Cardiac muscle cell (in vitro differentiated cells and primary cell): ENCODE data around the gene EHMT1. TPM values are rescaled to one million over a fixed set of nuclear protein-coding genes. Genes with fewer than 3 reads are reported as not detected.

Source experiments
- DNase-seq, 2 donors: peaks; one replicate each; pipeline versions ENCODE4 v3.0.0 to v3.0.0-alpha.2; 2010 to 2017; ENCODE audit warnings: low read depth in 1 of 2, low spot score in 1 of 2
- H3K27ac ChIP-seq: fragments of 200-600 bp; sonication (generic); 2 replicates; pipeline ENCODE4 v1.5.1; 2016
- H3K27me3 ChIP-seq: fragments of 200-600 bp; sonication (generic); 2 replicates; pipeline ENCODE4 v1.6.0; 2016; ENCODE audit warnings: control low read depth
- H3K36me3 ChIP-seq: fragments of 200-600 bp; sonication (generic); 2 replicates; pipeline ENCODE4 v1.5.1; 2016; ENCODE audit warnings: control low read depth
- H3K4me1 ChIP-seq: fragments of 200-600 bp; sonication (generic); 2 replicates; pipeline ENCODE4 v1.8.1; 2017; ENCODE audit warnings: low read depth, mild to moderate bottlenecking, mixed run types
- H3K4me3 ChIP-seq: fragments of 200-600 bp; sonication (generic); 2 replicates; pipeline ENCODE4 v1.5.1; 2016; ENCODE audit warnings: mild to moderate bottlenecking
- H3K9me3 ChIP-seq: fragments of 200-600 bp; sonication (generic); 2 replicates; pipeline ENCODE4 v1.5.1; 2017; ENCODE audit warnings: low read depth, mild to moderate bottlenecking, control low read depth
- polyA plus RNA-seq: library from polyadenylated mRNA; unstranded; fragments of >200 nt; fragmentation: Nextera tagmentation; extraction: Ambion mirVana; gene quantifications from 2 replicates; pipeline ENCODE4 v1.2.1, GENCODE V29; 2016
- total RNA-seq: library from RNA; depleted of rRNA; stranded (reverse); fragments of >200 nt; gene quantifications from 2 replicates; pipeline ENCODE4 v1.2.3, GENCODE V29; 2016
- TF ChIP-seq, protein P1 (sequence below): IDR thresholded peaks from 2 replicates; pipeline ENCODE4 v1.5.1; 2012; ENCODE audit warnings: low read depth, mild to moderate bottlenecking, low read length

Gene EHMT1
- total and polyA plus RNA-seq, 2 experiments from 2014 or later = 55.5 to 93.8 TPM

DNA sequence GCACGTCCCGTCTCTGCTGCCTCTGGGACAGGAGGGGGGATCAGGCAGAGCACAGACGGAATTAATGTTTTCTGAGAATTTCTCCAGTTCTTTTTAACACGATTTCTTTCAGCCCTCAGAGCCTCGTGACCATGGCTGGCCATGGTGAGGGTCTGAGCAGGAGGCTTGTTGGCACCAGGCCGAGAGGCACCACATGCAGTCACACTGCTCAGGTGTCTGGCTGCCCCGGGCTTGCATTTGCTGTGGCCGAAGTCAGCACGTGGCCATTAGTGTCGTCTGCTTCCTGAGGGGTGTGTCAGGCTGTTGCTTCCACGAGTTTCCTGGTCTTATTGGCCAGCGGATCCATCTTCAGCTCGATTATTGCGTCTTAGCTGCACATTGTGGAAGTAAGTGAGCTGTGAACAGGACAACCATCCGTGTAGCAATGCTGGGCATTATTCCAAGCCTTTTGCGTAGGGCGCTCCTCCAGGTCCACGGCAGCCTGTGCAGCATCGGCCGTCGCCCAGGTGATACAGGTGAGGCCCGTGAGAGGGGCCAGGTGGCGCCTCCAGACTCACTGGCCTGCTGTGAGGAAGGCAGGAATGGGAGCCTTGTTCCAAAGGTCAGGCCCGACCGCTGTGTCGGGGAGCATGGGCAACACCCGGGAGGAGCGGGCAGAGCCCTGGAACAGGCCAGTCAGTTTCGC, 144.6 kb downstream of the EHMT1 start:
- Histone ChIP-seq H3K4me1 (no peaks in the 10 kb centered on the region), H3K9me3 (no peaks in the 10 kb centered on the region), H3K36me3 (peaks cover 27% of the 10 kb centered on the region), H3K4me3 (no peak overlapping the region), H3K27ac (no peak overlapping the region), H3K27me3 (no peaks in the 10 kb centered on the region)
- DNase-seq = no peak
- TF ChIP-seq, protein P1, sequence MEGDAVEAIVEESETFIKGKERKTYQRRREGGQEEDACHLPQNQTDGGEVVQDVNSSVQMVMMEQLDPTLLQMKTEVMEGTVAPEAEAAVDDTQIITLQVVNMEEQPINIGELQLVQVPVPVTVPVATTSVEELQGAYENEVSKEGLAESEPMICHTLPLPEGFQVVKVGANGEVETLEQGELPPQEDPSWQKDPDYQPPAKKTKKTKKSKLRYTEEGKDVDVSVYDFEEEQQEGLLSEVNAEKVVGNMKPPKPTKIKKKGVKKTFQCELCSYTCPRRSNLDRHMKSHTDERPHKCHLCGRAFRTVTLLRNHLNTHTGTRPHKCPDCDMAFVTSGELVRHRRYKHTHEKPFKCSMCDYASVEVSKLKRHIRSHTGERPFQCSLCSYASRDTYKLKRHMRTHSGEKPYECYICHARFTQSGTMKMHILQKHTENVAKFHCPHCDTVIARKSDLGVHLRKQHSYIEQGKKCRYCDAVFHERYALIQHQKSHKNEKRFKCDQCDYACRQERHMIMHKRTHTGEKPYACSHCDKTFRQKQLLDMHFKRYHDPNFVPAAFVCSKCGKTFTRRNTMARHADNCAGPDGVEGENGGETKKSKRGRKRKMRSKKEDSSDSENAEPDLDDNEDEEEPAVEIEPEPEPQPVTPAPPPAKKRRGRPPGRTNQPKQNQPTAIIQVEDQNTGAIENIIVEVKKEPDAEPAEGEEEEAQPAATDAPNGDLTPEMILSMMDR = no peak

DNA sequence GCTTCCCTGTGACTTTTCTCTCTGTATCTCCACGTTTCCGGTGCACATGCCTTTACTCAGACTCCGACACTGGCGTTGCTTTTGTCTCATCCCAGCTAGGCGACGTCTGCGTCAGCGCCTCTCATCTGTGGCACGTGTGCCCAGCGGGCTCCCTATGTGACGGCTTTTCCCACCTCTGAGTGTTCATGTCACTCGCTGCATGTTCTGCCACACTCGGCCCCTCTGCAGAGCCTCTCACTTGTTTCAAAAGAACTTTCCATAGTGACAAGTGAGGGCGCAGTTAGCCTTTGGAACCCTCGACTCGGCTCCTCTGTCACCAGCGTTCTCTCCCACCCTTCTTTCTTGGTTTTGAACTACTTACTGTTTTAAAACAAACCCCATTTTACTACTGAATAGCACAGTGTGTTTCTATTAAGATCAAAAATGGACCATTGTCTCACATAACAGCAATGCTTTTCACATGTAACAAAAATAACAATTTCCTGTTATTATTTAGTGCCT, 145.4 kb downstream of the EHMT1 start:
- no peak for DNase-seq
- TF ChIP-seq, protein P1 = no peak
- H3K9me3 ChIP-seq = no peaks in the 10 kb centered on the region
- H3K27me3 ChIP-seq = no peaks in the 10 kb centered on the region
- no peaks in the 10 kb centered on the region for H3K4me1 ChIP-seq
- no peak overlapping the region for H3K27ac ChIP-seq
- no peak overlapping the region for H3K4me3 ChIP-seq
- H3K36me3 ChIP-seq = peaks cover 28% of the 10 kb centered on the region

DNA sequence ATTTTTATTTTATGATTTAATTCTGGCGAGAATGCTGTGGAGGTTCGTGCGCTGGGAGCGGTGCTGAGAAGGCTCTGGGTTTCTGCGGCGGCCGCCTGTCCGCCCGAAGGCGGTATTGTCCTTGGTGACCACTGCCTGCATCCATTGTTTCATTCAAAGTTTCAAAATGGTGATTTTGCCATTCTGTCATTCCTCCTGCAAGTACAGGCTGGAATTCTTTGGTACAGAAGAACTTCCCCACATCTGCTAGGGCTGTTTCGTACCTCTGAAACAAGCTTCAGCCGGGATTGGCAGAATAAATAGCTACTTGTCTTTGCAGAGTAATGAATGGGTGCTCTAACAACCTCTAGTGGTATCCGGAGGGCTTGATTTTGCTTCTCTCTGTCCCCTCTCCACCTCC, 146.2 kb downstream of the EHMT1 start:
- H3K27me3 ChIP-seq = no peaks in the 10 kb centered on the region
- H3K36me3 ChIP-seq = peaks cover 25% of the 10 kb centered on the region
- TF ChIP-seq, protein P1 = no peak
- H3K9me3 ChIP-seq = no peaks in the 10 kb centered on the region
- no peak overlapping the region for H3K27ac ChIP-seq
- H3K4me1 ChIP-seq = no peaks in the 10 kb centered on the region
- H3K4me3 ChIP-seq = no peak overlapping the region
- no peak for DNase-seq

DNA sequence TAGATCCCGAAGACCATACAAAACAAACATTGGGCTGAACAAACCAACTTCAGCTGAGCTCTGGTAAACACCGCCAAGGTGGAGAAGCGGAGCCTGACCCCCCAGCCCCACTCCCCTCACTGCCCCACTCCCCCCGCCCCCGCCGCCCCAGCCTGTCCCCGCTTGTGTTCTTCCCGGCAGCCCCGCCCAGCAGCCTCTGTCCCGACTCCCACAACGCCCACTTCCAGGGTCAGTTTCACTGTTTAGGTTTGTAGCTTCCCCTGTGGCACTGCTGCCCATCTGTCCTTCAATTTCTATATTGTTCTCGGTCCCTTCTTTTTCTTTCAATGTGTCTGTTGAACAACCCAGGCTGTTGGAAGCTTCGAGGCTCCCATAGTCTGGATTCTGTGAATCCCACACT, 146.7 kb downstream of the EHMT1 start:
- Histone ChIP-seq H3K27ac (no peak overlapping the region), H3K4me3 (no peak overlapping the region), H3K9me3 (no peaks in the 10 kb centered on the region), H3K27me3 (no peaks in the 10 kb centered on the region), H3K4me1 (no peaks in the 10 kb centered on the region), H3K36me3 (peaks cover 25% of the 10 kb centered on the region)
- TF ChIP-seq, protein P1 = no peak
- no peak for DNase-seq

DNA sequence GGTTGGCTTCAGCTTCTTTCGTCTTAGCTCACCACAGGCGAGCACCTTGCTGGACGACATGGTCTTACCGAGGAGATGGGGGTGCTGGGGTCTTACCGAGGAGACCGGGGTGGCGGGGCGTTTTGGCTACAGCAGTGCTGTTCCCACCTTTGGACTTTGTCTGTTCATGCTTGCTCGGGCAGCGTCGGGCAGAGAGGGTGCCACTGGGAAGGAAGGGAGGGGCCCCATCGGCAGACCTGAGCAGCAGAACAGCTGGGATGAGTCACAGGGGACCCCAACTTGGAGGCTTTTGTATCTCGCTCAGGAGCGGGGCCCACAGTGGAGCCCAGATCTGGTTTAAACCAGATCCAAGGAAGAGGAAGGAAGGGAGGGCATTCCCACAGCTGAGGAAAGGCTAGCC, 152.8 kb downstream of the EHMT1 start:
- Histone ChIP-seq H3K27ac (no peak overlapping the region), H3K4me3 (no peak overlapping the region), H3K4me1 (no peaks in the 10 kb centered on the region), H3K36me3 (peaks cover 16% of the 10 kb centered on the region), H3K9me3 (no peaks in the 10 kb centered on the region), H3K27me3 (no peaks in the 10 kb centered on the region)
- DNase-seq = no peak
- TF ChIP-seq, protein P1 = no peak
